Stimulated activated CD8-positive, alpha-beta memory T cell treated with anti-CD3 and anti-CD28 coated beads, Interleukin-2, amount 100 ng/mL, for 48 hours (primary cell): ENCODE measurements around the gene BBS7.

Experiments used
- DNase-seq, 2 donors: peaks; one replicate each; pipeline ENCODE4 v3.0.0-alpha.2; 2020; ENCODE audit warnings: low read depth in 2 of 2

BBS7 gene

GRCh38 chr4:121791481-121791880 lies 78.8 kb downstream of the BBS7 start:
- no peak for DNase-seq

- no peak for DNase-seq
These were observed 79.3 kb downstream of the BBS7 start for GRCh38 chr4:121790976-121791375.

GRCh38 chr4:121789960-121790829 lies 80.1 kb downstream of the BBS7 start:
- DNase-seq = no peak

GRCh38 chr4:121789455-121789854 lies 80.8 kb downstream of the BBS7 start:
- DNase-seq = no peak

- DNase-seq = no peak
These were observed 81.4 kb downstream of the BBS7 start for GRCh38 chr4:121788896-121789295.

- DNase-seq = no peak
These were observed 84.1 kb downstream of the BBS7 start for GRCh38 chr4:121786221-121786620.

GRCh38 chr4:121785479-121785878 lies 84.8 kb downstream of the BBS7 start:
- DNase-seq = no peak

GRCh38 chr4:121784975-121785374 lies 85.3 kb downstream of the BBS7 start:
- DNase-seq = no peak

GRCh38 chr4:121784401-121784800 lies 85.9 kb downstream of the BBS7 start:
- no peak for DNase-seq

GRCh38 chr4:121783210-121783609 lies 87.1 kb downstream of the BBS7 start:
- no peak for DNase-seq

- DNase-seq = no peak
These were observed 91.2 kb downstream of the BBS7 start for GRCh38 chr4:121778991-121779628.

- no peak for DNase-seq
These were observed 92.6 kb downstream of the BBS7 start for GRCh38 chr4:121777625-121778024.

- no peak for DNase-seq
These were observed 93.5 kb downstream of the BBS7 start for GRCh38 chr4:121776610-121777401.
